Thyroid gland (tissue), 4 donors: ENCODE results near the gene CPOX.

Experiments used
- POLR2A ChIP-seq, 2 donors: fragments of 450-650 bp; IDR thresholded peaks; one replicate each; pipeline ENCODE4 v1.6.1; 2017; ENCODE audit warnings: antibody characterized with exemption in 2 of 2, mild to moderate bottlenecking in 2 of 2, moderate library complexity in 1 of 2
- TF ChIP-seq, protein P1 (sequence below), 6 experiments: fragments of 200-600 bp in 3 of 6; fragments of 450-650 bp in 3 of 6; sonication (generic) in 3 of 6; IDR thresholded peaks; one replicate each; pipeline ENCODE4 v1.5.1; 2016 to 2019; ENCODE audit warnings: antibody characterized with exemption in 6 of 6, mild to moderate bottlenecking in 2 of 6, inconsistent platforms in 1 of 6, moderate library complexity in 1 of 6

DNA sequence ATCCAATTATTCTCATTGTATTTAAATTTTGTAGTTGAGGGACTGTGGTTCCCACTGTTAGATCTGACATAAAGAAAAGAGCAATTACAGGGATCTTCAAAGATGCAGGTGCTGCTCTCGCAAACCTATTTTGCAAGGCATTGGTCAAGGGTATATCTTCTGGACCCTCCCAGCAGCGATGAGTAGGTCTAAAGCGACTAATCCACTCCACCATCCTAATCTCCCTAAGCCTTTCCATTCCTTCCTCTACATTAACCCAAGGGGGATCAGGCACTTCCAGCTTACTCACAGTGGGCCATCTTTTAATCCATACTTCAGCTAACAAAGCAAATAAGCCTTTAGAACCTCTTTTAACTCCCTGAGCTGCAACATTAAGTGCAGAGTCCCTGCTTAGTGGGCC lies 37.0 kb upstream of the CPOX start:
- TF ChIP-seq, protein P1, sequence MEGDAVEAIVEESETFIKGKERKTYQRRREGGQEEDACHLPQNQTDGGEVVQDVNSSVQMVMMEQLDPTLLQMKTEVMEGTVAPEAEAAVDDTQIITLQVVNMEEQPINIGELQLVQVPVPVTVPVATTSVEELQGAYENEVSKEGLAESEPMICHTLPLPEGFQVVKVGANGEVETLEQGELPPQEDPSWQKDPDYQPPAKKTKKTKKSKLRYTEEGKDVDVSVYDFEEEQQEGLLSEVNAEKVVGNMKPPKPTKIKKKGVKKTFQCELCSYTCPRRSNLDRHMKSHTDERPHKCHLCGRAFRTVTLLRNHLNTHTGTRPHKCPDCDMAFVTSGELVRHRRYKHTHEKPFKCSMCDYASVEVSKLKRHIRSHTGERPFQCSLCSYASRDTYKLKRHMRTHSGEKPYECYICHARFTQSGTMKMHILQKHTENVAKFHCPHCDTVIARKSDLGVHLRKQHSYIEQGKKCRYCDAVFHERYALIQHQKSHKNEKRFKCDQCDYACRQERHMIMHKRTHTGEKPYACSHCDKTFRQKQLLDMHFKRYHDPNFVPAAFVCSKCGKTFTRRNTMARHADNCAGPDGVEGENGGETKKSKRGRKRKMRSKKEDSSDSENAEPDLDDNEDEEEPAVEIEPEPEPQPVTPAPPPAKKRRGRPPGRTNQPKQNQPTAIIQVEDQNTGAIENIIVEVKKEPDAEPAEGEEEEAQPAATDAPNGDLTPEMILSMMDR (IDR thresholded peaks at IDR 0.05) = no peak
- no peak for TF ChIP-seq POLR2A (IDR thresholded peaks at IDR 0.05)
